NOMO-1 treated with dmso at 0.1 percent for 144 hours (cell line): Measurements from ENCODE around the gene THOC7.
A peak's percentile ranks its signal among the peaks of the same experiment; 100 is the strongest.

Source experiments
- DNase-seq: peaks from one replicate; lab custom pipeline; 2025; ENCODE audit not compliant: unreplicated experiment; lab: John Stamatoyannopoulos, UW

The THOC7 gene

GRCh38 chr3:63878394-63879060 is 14.9 kb upstream of the THOC7 start:
- DNase-seq = no peak

DNA sequence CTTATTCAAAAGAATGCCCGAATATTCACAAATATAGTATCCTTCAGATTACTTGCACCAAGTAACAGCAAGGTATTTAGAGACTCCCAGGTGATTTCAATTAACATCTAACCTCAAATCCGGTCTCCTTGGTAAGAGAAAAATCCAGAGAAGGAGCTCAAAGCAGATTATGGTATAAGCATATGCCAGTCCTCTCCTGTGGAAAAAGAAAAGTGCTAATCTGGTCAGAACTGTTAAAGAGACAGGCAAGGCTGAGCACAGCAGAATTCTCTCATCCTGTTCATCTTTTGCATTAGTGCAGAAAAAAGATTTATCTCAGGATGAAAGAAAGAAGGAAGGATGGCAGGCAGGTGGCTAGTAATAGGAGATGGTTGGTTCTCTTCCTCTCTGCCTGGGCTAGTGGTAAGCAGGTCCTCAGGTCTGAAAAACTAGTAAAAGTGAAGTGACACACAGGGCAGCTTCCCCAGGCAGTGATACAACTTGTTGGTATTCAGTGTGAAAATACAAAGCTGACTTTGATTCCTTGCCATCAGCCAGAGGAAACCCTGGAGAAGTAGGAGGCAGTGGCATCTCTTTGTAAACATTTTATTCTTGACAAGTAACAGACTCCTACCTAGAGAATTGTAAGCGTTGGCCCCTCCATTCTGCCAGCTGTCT is 14.3 kb upstream of the THOC7 start:
- no peak for DNase-seq

DNA sequence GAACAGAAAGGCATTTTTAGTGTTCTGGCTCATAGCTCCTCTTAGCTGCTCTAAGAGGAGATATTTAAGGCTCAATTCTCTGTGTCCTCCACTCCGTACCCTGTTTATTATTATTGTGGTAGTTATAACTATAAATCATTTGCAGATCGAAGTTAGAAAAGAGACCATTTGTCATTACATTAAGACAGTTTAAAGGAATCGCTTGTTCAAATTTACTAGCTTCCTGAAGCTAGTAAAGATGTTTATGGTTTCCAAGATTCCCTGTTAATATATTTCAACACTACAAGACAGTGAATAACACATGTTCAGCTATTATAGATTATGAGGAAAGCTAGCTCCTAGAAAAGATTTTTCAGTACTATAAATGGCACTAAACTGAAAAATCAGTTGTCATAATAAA is 12.7 kb upstream of the THOC7 start:
- no peak for DNase-seq

DNA sequence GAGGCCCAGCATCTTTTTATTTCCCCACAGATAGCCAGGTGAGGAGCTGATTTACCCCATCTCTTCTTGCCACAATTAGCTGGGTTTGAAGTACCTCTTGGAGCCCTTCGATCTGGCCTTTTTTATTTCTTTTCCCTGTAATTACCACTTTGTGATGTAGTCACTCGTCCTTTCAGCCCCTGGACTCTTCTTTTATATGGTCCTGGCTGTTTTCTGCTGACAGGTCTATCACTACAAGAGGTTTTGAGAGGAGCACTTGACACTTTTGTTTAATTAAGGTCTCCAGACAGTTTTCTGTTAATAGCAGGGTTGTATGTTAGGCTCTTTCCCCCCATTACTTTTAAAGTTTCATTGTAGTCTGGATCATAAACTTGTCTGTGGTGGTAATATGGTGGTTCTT is 11.9 kb upstream of the THOC7 start:
- DNase-seq = no peak

DNA sequence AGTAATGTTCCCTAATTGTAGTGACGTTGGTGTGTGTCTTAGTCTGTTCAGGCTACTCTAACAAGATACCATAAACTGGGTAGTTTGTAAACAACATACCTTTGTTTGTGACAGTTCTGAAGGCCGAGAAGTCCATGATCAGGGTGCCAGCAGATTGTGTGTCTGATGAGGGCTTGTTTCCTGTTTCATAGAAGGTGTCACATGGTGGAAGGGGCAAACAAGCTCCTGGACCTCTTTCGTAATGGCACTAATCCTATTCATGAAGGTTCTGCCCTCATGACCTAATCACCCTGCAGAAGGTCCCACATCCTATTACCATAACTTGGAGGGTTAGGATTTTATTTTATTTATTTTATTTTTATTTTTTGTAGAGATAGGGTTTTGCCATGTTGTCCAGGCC is 11.2 kb upstream of the THOC7 start:
- DNase-seq = no peak

GRCh38 chr3:63872135-63872924 is 8.7 kb upstream of the THOC7 start:
- no peak for DNase-seq

GRCh38 chr3:63870615-63871005 is 7.0 kb upstream of the THOC7 start:
- no peak for DNase-seq

GRCh38 chr3:63869940-63870614 is 6.5 kb upstream of the THOC7 start:
- no peak for DNase-seq

DNA sequence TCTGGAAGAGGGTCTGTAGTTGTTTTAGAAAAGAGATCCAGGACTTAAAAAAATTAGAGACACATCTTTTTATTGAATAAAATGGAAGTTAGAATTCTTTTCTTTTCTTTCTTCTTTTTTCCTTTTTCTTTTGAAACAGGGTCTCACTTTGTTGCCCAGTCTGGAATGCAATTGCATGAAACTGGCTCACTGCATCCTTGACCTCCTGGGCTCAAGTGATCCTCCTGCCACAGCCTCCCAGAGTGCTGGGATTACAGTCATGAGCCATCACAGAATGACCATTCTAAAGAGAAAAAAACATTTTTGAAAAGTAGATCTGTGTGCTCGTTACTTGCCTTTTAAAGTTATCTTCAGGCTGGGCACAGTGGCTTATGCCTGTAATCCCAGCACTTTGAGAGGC is 3.6 kb upstream of the THOC7 start:
- no peak for DNase-seq

DNA sequence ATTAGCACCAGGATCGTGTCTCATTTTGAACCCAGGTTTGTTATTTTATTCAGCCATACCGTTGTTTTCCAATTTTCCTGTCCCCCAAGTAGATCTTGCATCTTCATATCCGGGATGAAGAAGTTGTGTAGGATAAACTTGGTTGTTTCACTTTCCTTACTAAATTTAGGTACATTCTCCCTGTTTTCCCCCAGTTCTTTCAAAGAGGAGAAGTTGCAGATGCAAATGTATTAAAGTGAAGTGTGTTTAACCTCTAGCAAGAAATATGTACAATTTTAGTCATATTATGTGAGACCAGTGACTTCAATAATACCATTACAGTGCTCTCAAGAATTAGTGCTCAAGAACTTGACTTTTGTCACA is 1.3 kb upstream of the THOC7 start:
- no peak for DNase-seq

- DNase-seq = peak; percentile 14
Measured at GRCh38 chr3:63864008-63864964, 681 bp upstream of the THOC7 start.

- DNase-seq = no peak
Measured at GRCh38 chr3:63862804-63863149, 828 bp downstream of the THOC7 start.

- DNase-seq = no peak
Measured at GRCh38 chr3:63861306-63861705, 2.3 kb downstream of the THOC7 start.

DNA sequence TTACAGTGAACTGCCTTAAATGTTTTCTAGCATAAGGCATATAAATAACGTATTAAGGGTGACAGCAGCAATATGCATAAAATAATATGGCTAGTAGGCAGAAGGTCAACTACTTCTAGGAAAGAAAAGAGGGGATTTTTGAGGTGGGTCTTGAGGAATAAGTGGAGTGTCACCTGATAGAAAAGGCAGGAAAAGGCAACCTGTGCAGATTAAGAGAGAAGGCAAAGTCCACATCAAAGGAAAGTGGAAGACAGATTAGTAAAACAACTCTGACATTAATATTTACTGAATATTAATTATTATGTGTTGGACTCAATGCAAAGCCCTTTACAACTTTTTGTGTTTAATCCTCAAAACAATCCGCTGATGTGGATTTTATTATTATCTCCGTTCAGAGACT is 2.8 kb downstream of the THOC7 start:
- no peak for DNase-seq

GRCh38 chr3:63857311-63857710 is 6.3 kb downstream of the THOC7 start:
- no peak for DNase-seq

GRCh38 chr3:63855333-63855940 is 8.2 kb downstream of the THOC7 start:
- DNase-seq = peak; percentile 19

- DNase-seq = no peak
Measured at GRCh38 chr3:63853106-63853505, 10.5 kb downstream of the THOC7 start.

GRCh38 chr3:63851287-63851686 is 12.3 kb downstream of the THOC7 start:
- no peak for DNase-seq

GRCh38 chr3:63849175-63849574 is 14.4 kb downstream of the THOC7 start:
- no peak for DNase-seq

DNA sequence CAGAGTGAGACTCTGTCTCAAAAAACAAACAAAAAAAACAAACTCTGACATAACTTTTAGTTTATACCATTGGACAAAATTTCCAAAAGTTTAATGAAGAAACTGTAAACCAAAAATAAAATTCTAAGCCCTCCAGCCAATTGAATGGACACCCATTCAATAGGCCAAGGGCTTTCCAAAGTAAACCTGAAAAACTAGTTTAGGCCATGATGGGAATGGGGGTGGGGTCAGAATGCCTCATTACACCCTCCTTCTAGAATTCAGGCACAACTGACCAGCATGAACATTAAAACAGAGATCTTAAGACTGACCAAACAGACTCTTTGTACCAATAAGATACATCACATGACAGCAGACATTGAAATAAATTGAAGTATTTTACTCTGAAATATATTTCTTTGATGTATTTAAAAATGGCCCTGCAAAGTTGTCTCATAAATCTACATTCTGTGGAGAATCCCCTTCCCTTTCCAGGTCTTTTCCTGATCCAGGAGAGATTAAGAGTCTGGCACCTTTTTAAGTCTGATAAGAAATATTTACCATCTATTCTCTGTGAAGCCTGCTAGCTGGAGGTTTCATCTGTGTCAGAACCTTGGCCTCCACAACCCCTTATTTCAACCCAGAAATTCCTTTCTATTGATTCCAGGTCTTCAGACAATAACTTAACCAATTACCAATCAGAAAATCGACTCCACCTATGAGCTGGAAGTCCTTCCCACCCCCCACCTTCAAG is 15.7 kb downstream of the THOC7 start:
- no peak for DNase-seq
